ENCODE measurements around the gene FAM237B. TPM values are rescaled to one million over a fixed set of nuclear protein-coding genes. Genes with fewer than 3 reads are reported as not detected.

The FAM237B gene
- total and polyA plus RNA-seq, 9 of the 15 experiments (the other 6 are each of a cell fraction or from before 2014, with no cell fraction given), result not detected

DNA sequence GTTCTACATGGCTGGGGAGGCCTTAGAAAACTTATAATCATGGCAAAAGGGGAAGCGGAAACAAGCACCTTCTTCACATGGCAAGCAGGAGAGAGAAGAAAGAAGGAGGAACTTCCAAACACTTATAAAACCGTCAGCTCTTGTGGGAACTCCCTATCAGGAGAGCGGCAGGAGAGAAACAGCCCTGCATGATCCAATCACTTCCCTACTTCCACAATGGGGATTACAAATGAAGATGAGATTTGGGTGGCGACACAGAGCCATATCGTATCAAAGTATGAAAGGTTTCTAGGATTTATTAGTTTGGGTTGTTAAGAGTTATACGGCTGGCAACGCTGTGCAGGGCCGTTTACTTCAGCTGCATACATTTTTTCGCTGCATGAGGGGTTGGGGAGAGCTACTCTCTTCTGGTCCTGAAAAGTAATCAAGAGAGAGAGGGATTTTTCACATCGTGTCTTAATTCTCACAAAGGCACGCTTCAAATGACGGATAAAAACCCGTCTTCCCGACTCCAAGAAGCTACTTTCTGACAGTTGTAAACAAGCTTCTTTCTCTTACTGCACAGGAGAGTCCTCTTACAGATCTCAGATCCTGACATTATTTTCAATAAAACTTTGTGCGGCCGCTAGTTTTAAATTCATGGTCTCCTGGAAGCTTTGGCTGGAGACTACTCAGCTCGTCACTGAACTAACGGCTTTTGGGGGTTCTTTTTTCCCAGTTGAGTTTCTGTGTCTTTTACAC, 24.7 kb upstream of the FAM237B start:
- DNase-seq (ENCODE audit: extremely low read depth in 1 of 4, low spot score in 3 of 4) (peak in 3 of 4 experiments; percentile 20 to 68 (median 37)), ATAC-seq (peak; percentile 56), FAIRE-seq (no peak)
- no peaks in the 10 kb centered on the region for H4K20me1 ChIP-seq (replicated peaks; ENCODE audit: control insufficient read depth, insufficient read depth, low read length)
- H3K79me2 ChIP-seq (ENCODE audit: control insufficient read depth, insufficient read depth, low read length), result peaks cover 43% of the 10 kb centered on the region
- H3K27ac ChIP-seq (ENCODE audit: extremely low read depth, low read depth, low read length), result peak overlapping the region; percentile 95
- peaks cover 7% of the 10 kb centered on the region; the same call in 1 of the 3 replicates for H3K36me3 ChIP-seq (ENCODE audit: control insufficient read depth, insufficient read depth, low read length)
- H3K27me3 ChIP-seq (ENCODE audit: control insufficient read depth in 2 of 2, insufficient read depth in 2 of 2, low read length in 2 of 2), result no peaks in the 10 kb centered on the region
- peak overlapping the region; percentile 98 for H2AFZ ChIP-seq (ENCODE audit: low read depth, low read length)
- CTCF ChIA-PET (ENCODE audit: low intra/inter-chr PET ratio), result no interaction called here
- WGBS (ENCODE audit: insufficient coverage, low coverage, missing lambda C conversion rate), result 4% methylated on average over 18 of the region's 18 CpGs
- H3K4me3 ChIP-seq, result peak overlapping the region; percentile 77
- H3K9ac ChIP-seq (ENCODE audit: insufficient read depth in 1 of 2, low read depth in 2 of 2, low read length in 2 of 2), result peak overlapping the region; percentile 95 to 98; a peak in 3 of 4 replicates
- BruUV-seq (replicated peaks), result TSS peak; percentile 99
- no peaks in the 10 kb centered on the region for H3K9me3 ChIP-seq (replicated peaks; ENCODE audit: control insufficient read depth, insufficient read depth, low read depth, low read length)
- intact Hi-C loops (cut with micrococcal nuclease), result loop anchor here (1.0 to 5.0 kb wide), 2 partner anchors 58 to 957 kb away; partner anchors contain the start of gene CLDN12
- no peaks in the 10 kb centered on the region for H3K9me1 ChIP-seq (ENCODE audit: control insufficient read depth, insufficient read depth, low read length)
- POLR2A ChIA-PET, result interaction anchor here (0.7 to 1.6 kb wide), 5 partner anchors 9 to 480 kb away, joined by 3 to 6 read pairs (median 3); no protein-coding TSS in a partner anchor
- H3K4me1 ChIP-seq (replicated peaks in 1 of 2; ENCODE audit: control insufficient read depth in 2 of 2, insufficient read depth in 2 of 2, low read length in 2 of 2), result peaks cover 8 to 14% of the 10 kb centered on the region in 2 experiments; a peak in 3 of 5 replicates
- peak overlapping the region; percentile 98 for H3K4me2 ChIP-seq (ENCODE audit: insufficient read depth, low read length)
- in situ Hi-C loops (cut with MboI), result loop anchor here (5.0 kb wide), 1 partner anchor 57 kb away; the partner anchor contains the start of gene CLDN12
- TF ChIP-seq ZNF23 (CRISPR knock-in tag; IDR thresholded peaks at IDR 0.05) (no peak), TAF7 (tag; IDR thresholded peaks at IDR 0.05) (peak; percentile 23; the same call in 1 of the 2 replicates), NR2F6 (CRISPR knock-in tag; IDR thresholded peaks at IDR 0.05) (no peak), E2F6 (IDR thresholded peaks at IDR 0.05; ENCODE audit: borderline replicate concordance in 1 of 2, extremely low read depth in 1 of 2, insufficient read depth in 1 of 2, insufficient read length in 1 of 2, low read depth in 1 of 2, low read length in 1 of 2, poor library complexity in 1 of 2, severe bottlenecking in 1 of 2) (peak in 1 of 2 experiments; percentile 29), KLF13 (tag; IDR thresholded peaks at IDR 0.05; ENCODE audit: borderline replicate concordance, low read depth) (no peak), SRF (CRISPR knock-in tag; IDR thresholded peaks at IDR 0.05) (0 out of 4 replicates have a peak, but pooled peaks of 1 of the 2 experiments have one; percentile 30), CEBPG (CRISPR knock-in tag; IDR thresholded peaks at IDR 0.05) (no peak), CEBPG (tag; conservative IDR thresholded peaks at IDR 0.05 in 1 of 2, IDR thresholded peaks at IDR 0.05 in 1 of 2) (no peak), SRSF3 (IDR thresholded peaks at IDR 0.05; ENCODE audit: insufficient read depth, low read length) (no peak)
